ENCODE data around the gene PLAAT2. TPM values are rescaled to one million over a fixed set of nuclear protein-coding genes. Genes with fewer than 3 reads are reported as not detected.
A peak's percentile ranks its signal among the peaks of the same experiment; 100 is the strongest.

Gene PLAAT2
- total and polyA plus RNA-seq, 9 donors, result 0.12 to 1.4 (median 0.35) TPM; not detected in 4

DNA sequence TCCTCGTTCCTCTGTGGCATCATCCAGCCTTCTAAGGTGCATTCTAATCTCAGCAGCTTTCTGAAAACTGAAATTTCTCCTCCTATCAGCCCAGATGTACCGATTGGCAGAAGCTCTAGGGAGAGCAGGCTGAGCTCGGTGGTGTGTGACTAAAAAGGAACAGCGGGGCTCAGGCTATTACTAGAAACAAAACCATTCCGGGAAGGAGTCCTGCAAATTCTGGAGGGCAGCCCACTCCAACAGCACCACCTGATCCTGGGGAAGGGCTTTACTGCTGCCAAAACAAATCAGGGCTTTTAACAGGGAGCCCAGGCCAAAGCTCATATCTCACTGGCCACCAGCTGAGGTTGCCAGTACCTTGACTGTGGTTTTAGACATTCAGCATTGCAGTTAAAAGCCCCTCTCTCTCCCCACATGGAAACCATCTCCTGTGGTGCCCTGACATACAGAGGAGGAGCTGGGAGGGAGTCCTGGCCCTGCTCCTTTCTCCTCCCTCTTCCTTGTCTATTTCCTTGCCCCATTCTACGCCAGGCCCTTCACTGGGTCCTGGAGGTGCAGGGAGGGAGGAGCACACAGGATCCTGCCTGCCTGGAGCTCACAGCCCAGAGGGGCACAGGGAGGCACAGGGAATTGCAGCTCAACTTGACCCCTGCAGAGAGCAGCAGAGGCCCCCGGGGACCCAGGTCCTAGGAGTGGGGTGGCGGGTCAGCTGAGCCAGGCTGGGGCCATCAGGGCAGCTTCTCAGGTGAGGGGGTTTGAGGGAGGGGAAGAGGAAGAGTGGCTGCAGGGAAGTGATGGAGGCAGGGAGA is 25.7 kb downstream of the PLAAT2 start:
- no peaks in the 10 kb centered on the region for H3K9me3 ChIP-seq
- H3K4me3 ChIP-seq, result peak overlapping the region; percentile 37
- peak overlapping the region; percentile 89 to 92 for H3K27ac ChIP-seq
- H3K36me3 ChIP-seq, result no peaks in the 10 kb centered on the region
- H3K27me3 ChIP-seq, result no peaks in the 10 kb centered on the region
- DNase-seq, result peak; percentile 78 to 87 (median 83)
- peak; percentile 25 for TF ChIP-seq POLR2A (IDR thresholded peaks at IDR 0.05)
- no peak for TF ChIP-seq CTCF (IDR thresholded peaks at IDR 0.05)
- TF ChIP-seq EP300 (IDR thresholded peaks at IDR 0.05), result no peak
- intact Hi-C loops (cut with DNase I), result no loop called here
- WGBS, 3 donors, result 12 to 13% (median 12%) methylated on average over 8 of the region's 8 CpGs
- peaks cover 21% of the 10 kb centered on the region for H3K4me1 ChIP-seq (ENCODE audit: insufficient read depth)

DNA sequence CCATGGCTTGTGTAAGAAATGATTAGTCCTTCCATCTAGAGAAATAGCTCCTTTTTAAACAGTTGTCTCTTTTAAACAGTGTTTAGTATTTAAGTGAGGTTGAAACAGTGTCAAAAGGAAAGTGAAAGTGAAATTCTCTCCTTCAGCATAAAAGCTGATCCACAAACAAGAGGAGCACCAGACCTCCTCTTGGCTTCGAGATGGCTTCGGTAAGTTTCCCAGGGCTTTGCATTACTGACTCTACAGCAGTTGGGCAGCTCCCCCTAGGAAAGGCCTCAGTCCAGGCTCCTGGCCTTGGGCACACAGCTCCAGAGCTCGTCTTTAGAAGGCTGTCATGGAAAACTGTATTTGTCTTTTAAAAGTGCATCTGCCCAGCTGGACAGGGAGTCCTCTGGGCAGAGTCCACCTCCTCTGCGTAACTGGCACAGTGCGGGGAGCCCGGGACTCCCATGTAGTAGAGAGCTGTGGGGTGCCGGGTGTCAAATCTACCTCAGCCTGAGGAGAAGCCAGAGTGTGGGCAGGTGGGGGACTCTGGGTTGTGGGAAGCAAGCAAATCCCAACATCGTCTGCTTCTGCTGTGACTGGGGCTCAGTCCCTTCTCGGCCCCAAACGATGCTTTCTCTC is 26.4 kb downstream of the PLAAT2 start, which contains the start of gene PLAAT4:
Gene PLAAT4, plus strand, starts transcription at position 140 of the 624 bp plus-strand sequence. Its CDS starts 61 bp downstream, at position 201.
- intact Hi-C loops (cut with DNase I), result no loop called here
- DNase-seq, result peak; percentile 58 to 69 (median 62)
- Histone ChIP-seq H3K4me3 (peak within 1 kb of the TSS; percentile 37), H3K27me3 (no peaks in the 10 kb centered on the region), H3K27ac (peak within 1 kb of the TSS; percentile 89 to 92), H3K9me3 (no peaks in the 10 kb centered on the region), H3K4me1 (ENCODE audit: insufficient read depth) (peaks cover 21% of the 10 kb centered on the region), H3K36me3 (no peaks in the 10 kb centered on the region)
- 0 to 3% (median 2%) methylated on average over 10 of the region's 10 CpGs for WGBS, 3 donors
- no peak for TF ChIP-seq POLR2A (IDR thresholded peaks at IDR 0.05)
- no peak for TF ChIP-seq CTCF (IDR thresholded peaks at IDR 0.05)
- TF ChIP-seq EP300 (IDR thresholded peaks at IDR 0.05), result no peak

DNA sequence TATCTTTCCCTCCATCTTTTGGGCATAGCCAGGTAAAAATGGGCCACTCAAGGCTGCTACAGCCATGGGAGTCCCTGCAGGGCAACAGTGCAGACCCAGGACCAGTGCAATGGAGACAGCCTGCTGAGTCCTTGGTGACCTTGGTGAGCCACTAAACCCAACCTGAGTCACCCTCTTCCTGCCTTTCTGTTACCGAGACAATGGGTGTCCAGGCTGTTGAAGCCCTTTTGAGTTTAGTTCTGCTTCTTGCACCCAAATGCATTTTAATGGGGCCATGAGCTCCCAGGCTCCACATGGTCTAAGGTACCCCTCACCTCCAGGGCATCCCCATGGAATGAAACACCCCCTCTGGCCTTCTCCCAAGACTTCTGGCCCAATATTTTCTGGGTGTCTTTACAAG is 27.4 kb downstream of the PLAAT2 start:
- Histone ChIP-seq H3K27ac (peak overlapping the region in 1 of 2 donors; percentile 92), H3K4me1 (ENCODE audit: insufficient read depth) (peaks cover 23% of the 10 kb centered on the region), H3K27me3 (no peaks in the 10 kb centered on the region), H3K36me3 (no peaks in the 10 kb centered on the region), H3K4me3 (no peak overlapping the region), H3K9me3 (no peaks in the 10 kb centered on the region)
- intact Hi-C loops (cut with DNase I), result no loop called here
- no peak for DNase-seq
- 84 to 94% (median 93%) methylated on average over 1 of the region's 1 CpG for whole genome bisulfite sequencing, 3 donors
- TF ChIP-seq POLR2A (IDR thresholded peaks at IDR 0.05) (no peak), EP300 (IDR thresholded peaks at IDR 0.05) (no peak), CTCF (IDR thresholded peaks at IDR 0.05) (no peak)

DNA sequence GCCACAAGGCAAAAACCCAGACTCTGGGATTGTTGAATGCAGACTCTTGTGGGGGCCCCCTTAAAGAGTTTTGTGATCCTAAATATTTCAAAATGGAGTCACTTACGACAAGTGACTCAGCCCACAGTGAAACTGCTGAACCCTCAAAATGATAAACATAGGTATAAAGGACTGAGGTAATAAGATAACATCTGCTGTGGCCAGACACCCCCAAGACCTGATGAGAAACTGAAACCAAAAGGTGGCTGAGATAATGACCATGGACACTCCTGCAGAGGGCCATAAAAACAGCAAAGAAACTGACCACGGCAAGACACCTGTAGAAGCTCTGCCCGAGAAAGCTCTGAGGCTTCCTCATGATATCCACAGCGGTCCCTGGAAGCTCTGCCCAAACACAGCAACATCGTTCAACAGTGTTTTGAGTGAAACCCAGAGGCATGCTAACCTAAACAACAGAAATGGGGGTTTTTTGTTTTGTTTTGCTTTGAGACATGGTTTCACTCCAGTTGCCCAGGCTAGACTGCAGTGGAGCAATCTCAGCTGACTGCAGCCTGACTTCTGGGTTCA is 28.2 kb downstream of the PLAAT2 start:
- no peak for DNase-seq
- no peaks in the 10 kb centered on the region for H3K9me3 ChIP-seq
- no peaks in the 10 kb centered on the region for H3K36me3 ChIP-seq
- WGBS, 3 donors, result 83 to 86% (median 85%) methylated on average over 5 of the region's 5 CpGs
- no peaks in the 10 kb centered on the region for H3K27me3 ChIP-seq
- intact Hi-C loops (cut with DNase I), result no loop called here
- no peak for TF ChIP-seq CTCF (IDR thresholded peaks at IDR 0.05)
- TF ChIP-seq EP300 (IDR thresholded peaks at IDR 0.05), result no peak
- TF ChIP-seq POLR2A (IDR thresholded peaks at IDR 0.05), result no peak
- no peak overlapping the region for H3K27ac ChIP-seq
- peaks cover 23% of the 10 kb centered on the region for H3K4me1 ChIP-seq (ENCODE audit: insufficient read depth)
- no peak overlapping the region for H3K4me3 ChIP-seq

All from ovary (tissue), 9 donors.